ENCODE results near the gene CEP70.
"Not testable (repeated sequence)": the region's sequence is repeated elsewhere in the genome, so short reads cannot be mapped to it uniquely, and the experiment has no call there.

CEP70 gene

GRCh38 chr3:138467931-138468330, 126.1 kb downstream of the CEP70 start:
- no peak for DNase-seq

DNA sequence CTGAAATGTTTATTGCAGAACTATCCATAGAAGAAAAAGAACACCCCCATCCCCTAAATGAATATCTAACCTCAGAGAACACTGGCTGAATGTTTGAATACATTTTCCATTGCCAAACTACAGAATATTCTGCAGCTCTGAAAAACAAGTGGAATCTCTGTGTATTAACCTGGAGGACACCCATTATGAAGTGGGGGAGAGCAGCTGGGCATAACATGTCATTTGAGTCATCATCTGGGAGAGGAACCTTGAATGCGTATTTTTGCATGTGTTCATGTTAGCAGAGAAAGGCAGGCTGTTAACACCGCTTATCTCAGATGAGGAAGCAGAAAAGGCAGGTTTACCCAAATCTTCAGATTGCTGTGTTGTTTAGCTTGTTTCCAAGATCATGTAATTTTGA, 128.1 kb downstream of the CEP70 start:
- no peak for DNase-seq

- no peak for DNase-seq
Observed at GRCh38 chr3:138465451-138465850, 128.6 kb downstream of the CEP70 start.

DNA sequence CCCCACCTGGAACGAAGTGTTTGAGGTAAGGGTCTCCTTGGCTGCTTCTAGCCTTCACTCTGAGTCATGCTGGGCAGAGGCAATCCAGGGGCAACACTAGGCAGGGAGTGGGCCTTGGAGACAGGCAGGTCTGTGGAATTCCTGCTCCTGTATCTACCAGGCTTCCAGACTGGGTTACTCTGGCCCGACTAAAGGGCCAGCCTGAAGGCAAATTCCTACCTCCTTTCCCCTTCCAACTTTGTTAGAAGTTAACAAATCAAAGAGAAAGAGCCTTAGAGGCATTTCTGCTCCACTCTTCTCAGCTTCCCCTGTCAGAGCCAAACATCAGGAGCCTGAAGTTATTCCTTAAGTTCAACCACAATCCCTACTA, 129.6 kb downstream of the CEP70 start:
- DNase-seq = no peak

DNA sequence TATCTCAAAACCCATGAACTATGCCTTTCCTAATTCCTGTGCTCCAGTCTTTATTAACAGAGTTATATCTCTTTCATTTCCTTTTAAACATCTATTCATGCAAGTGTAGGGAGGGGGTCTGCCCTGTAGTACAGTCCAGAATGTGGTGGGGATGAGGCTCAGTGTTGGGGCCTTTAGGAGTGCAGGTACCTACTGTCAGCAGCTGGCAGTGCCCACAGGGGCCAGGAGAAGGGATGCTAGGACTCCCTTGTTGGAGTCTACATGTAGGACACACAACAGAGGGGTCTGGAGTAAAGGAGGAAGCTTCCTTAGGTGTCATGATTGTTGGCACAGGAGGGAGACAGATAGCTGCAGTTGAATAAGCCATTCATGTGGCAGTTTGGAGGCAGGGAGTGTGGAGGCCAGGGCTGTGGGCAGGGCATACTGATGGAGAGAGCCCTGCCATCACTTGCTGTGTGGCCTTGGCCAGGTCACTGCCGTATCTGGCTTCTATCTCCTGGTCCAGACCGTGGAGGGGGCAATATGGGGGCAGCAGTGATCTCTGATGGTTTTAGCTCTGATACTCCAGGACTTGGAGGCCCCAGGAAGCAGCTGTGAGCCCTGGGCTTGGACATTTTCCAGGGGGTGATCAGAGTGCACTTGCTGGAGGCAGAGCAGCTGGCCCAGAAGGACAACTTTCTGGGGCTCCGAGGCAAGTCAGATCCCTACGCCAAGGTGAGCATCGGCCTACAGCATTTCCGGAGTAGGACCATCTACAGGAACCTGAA, 130.2 kb downstream of the CEP70 start:
- no peak for DNase-seq

- DNase-seq = no peak
Observed at GRCh38 chr3:138461896-138462295, 132.2 kb downstream of the CEP70 start.

DNA sequence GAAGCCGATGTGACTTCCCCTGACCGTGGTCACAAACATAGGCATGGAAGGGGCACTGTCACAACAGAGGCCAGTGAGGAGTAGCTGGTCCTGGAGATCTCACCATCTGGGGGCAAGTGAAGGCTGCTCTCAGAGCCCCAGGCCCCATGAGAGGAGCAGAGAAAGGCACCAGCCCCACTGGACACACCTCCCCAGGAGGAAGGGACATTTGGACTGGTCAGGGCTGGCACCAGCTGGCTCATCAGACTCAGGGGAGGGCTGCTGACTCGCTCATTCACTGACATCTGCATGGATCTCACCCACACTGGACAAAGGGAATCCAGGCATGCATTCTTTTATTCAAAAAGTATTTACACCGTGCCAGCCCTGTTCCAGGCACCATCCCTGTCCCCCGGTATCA, 132.8 kb downstream of the CEP70 start:
- DNase-seq = no peak

DNA sequence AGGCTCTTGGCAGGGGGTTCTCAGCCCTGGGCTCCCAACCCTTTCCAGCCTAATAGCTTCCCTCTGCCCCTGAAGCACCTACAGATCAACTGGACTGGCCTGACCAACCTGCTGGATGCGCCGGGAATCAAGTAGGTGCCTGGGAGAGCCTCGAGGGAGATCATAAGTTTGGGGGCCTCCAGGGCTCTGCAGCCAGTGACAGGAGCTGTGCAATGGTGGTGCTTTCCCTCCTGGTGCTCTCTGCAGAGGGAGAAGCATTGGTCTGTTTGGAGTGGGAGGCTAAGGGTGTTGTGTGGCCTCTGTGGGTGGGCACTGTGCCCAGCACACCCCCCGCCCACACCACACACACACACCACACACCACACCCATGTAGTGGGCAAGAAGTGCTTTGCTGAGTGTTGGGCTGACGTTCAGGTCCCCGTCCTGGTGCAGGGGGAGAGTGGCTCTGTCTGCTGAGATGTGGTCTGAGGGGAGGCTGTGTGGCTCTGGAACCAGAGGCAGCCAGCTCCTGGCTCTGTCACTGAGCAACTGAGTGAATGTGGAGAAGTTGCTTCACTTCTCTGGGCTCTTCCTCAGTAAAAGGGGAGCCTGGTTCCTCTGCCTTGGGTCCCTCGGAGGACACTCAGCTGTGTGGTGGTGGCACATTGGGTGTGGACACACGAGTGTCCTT, 133.4 kb downstream of the CEP70 start:
- DNase-seq = no peak

DNA sequence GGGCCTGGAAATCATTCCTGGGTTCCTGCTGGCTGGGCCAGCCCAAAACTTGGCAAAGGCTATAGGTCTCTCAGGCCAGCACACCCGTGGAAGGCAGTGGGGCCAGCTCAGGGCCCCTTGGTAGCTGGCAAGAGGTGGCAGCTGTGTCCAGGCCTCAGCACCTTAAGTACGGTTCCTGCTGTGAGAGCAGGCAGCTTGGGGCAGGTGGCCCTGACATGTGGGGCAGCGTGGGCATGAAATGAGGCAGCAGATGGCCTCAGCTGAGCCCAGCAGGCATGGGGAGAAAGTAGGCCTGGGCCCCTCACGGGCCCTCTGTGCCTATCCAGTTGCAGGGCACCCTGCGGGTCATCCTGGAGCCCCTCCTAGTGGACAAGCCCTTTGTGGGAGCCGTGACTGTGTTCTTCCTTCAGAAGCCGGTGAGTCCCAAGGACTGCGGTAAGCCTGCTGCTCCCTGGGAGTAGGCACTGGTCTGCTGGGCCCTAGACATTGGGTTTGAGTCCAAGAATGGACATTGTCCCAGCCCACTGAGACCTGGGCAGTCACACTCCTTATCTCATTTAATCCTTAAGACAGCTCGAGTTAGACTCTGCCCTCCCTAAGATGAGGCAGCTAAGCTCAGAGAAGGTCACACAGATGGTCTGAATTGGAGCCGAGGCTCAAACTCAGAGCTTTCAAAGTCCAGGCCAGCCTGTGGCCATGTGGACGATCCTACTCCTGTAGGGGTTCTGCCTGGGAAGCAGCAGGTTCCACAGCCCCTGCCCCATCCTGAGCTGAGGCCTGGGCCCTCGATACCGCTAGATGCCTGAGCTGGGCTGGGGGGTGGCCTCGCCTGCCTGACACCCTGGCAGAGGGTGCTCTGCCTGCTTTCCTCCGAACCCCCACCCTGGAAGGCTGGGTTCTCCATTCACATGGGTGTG, 134.2 kb downstream of the CEP70 start:
- no peak for DNase-seq

DNA sequence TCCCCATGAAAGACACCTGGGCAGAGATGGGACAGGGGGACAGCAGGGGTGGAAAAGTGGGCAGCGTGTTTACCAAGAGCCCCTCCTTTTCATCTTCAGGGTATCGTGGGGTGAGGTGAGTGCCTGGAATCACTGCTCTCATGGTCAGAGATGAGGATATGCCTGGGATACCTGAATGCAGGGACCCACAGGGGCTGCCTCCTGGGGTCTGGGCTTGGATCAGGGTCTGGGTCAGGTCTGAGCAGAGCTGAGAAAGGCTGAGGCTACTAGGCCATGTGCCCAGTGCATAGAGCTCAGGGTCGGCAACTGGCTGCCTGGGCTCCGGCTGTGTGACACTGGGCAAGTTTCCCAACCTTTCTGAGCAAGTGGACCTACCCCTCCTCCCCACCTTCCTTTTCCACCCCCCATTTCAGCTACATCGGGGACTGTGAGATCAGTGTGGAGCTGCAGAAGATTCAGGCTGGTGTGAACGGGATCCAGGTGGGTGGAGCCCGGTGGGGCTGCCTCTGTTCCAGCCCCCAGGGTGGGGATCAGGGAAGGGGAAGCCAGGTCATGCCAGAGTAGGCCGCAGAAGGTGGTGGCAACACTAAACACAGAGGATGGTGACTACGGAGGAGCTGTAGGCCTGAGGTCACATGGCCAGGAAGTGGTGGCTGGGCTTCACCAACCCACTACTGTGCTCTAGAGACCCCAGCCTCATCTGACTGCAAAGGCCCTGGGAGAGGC, 135.1 kb downstream of the CEP70 start:
- DNase-seq = no peak

- DNase-seq = no peak
Observed at GRCh38 chr3:138457863-138458735, 136.0 kb downstream of the CEP70 start.

- DNase-seq = no peak
Observed at GRCh38 chr3:138456961-138457862, 136.8 kb downstream of the CEP70 start.

- DNase-seq = no peak
Observed at GRCh38 chr3:138455801-138456716, 138.0 kb downstream of the CEP70 start.

- not testable (repeated sequence) for DNase-seq
Observed at GRCh38 chr3:138453940-138454339, 140.1 kb downstream of the CEP70 start.

- no peak for DNase-seq
Observed at GRCh38 chr3:138452436-138452835, 141.6 kb downstream of the CEP70 start.

- no peak for DNase-seq
Observed at GRCh38 chr3:138451595-138452162, 142.4 kb downstream of the CEP70 start.

- DNase-seq = no peak
Observed at GRCh38 chr3:138450704-138451424, 143.2 kb downstream of the CEP70 start.

GRCh38 chr3:138450181-138450580, 143.9 kb downstream of the CEP70 start:
- DNase-seq = no peak

DNA sequence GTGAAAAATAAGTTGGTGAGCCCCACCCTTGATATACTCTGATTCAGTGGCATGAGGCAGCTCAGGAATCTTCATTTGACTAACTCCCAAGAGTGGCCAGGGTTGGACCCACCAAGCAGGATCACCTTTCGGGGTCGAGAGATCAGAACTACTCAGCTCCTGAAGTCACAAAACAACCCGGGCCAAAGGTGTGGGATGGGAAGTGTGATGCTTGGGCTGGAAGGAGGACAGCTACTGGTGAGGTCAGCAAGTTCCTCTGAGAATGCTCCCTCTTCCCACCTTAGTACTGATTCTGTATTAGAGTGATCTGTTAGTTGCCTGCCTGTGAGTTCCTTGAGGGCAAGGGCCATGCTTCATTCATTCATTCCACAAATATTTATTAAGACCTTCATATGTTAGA, 144.6 kb downstream of the CEP70 start:
- no peak for DNase-seq
